ENCODE data around the gene ZFAND6. TPM values are rescaled to one million over a fixed set of nuclear protein-coding genes. Genes with fewer than 3 reads are reported as not detected.
"Not testable (repeated sequence)": the region's sequence is repeated elsewhere in the genome, so short reads cannot be mapped to it uniquely, and the experiment has no call there.

ZFAND6 gene
- total RNA-seq (10 to 100 TPM; 71.0 to 78.4 TPM), polyA plus RNA-seq (ENCODE audit: insufficient read length in 6 of 6) (100 to 1,000 TPM; 113 to 137 (median 121) TPM)
- long read RNA-seq, donor 1, transcript ZFAND6-213 (6 exons, 1,446 nt) = minor isoform, 11 of 59 reads
- long read RNA-seq, donor 1, transcript ZFAND6-212 (7 exons, 1,602 nt) = minor isoform, 5 of 59 reads
- long read RNA-seq, donor 1, transcript ZFAND6-220 (6 exons, 891 nt) = major isoform, 22 of 59 reads
- long read RNA-seq, donor 1, partial matches to known transcripts = 13 of 59 reads
- long read RNA-seq, donor 1, other reads (novel, unspliced or antisense) = 0 of 59 reads
- long read RNA-seq, donor 2, transcript ZFAND6-220 (6 exons, 891 nt) = minor isoform, 6 of 40 reads
- long read RNA-seq, donor 2, transcript ZFAND6-213 (6 exons, 1,446 nt) = major isoform, 8 of 40 reads
- long read RNA-seq, donor 2, partial matches to known transcripts = 17 of 40 reads
- long read RNA-seq, donor 2, other reads (novel, unspliced or antisense) = 0 of 40 reads
- long read RNA-seq, donor 3, transcript ZFAND6-220 (6 exons, 891 nt) = major isoform, 21 of 121 reads
- long read RNA-seq, donor 3, transcript ZFAND6-213 (6 exons, 1,446 nt) = minor isoform, 7 of 121 reads
- long read RNA-seq, donor 3, partial matches to known transcripts = 87 of 121 reads
- long read RNA-seq, donor 3, other reads (novel, unspliced or antisense) = 0 of 121 reads
- long read RNA-seq, donor 4, transcript ZFAND6-201 (7 exons, 1,814 nt) = minor isoform, 8 of 79 reads
- long read RNA-seq, donor 4, transcript ZFAND6-220 (6 exons, 891 nt) = major isoform, 31 of 79 reads
- long read RNA-seq, donor 4, partial matches to known transcripts = 15 of 79 reads
- long read RNA-seq, donor 4, other reads (novel, unspliced or antisense) = 18 of 79 reads
- long read RNA-seq, donor 5, transcript ZFAND6-220 (6 exons, 891 nt) = major isoform, 19 of 109 reads
- long read RNA-seq, donor 5, transcript ZFAND6-212 (7 exons, 1,602 nt) = minor isoform, 6 of 109 reads
- long read RNA-seq, donor 5, transcript ZFAND6-213 (6 exons, 1,446 nt) = minor isoform, 10 of 109 reads
- long read RNA-seq, donor 5, partial matches to known transcripts = 70 of 109 reads
- long read RNA-seq, donor 5, other reads (novel, unspliced or antisense) = 0 of 109 reads
- long read RNA-seq, donor 6, transcript ZFAND6-220 (6 exons, 891 nt) = major isoform, 11 of 57 reads
- long read RNA-seq, donor 6, transcript ZFAND6-212 (7 exons, 1,602 nt) = minor isoform, 7 of 57 reads
- long read RNA-seq, donor 6, transcript ZFAND6-208 (5 exons, 780 nt) = minor isoform, 9 of 57 reads
- long read RNA-seq, donor 6, transcript ZFAND6-213 (6 exons, 1,446 nt) = minor isoform, 10 of 57 reads
- long read RNA-seq, donor 6, partial matches to known transcripts = 15 of 57 reads
- long read RNA-seq, donor 6, other reads (novel, unspliced or antisense) = 0 of 57 reads
- long read RNA-seq, donor 7, transcript ZFAND6-213 (6 exons, 1,446 nt) = minor isoform, 9 of 31 reads
- long read RNA-seq, donor 7, transcript ZFAND6-220 (6 exons, 891 nt) = major isoform, 17 of 31 reads
- long read RNA-seq, donor 7, partial matches to known transcripts = 0 of 31 reads
- long read RNA-seq, donor 7, other reads (novel, unspliced or antisense) = 0 of 31 reads
- long read RNA-seq, donor 8, transcript ZFAND6-220 (6 exons, 891 nt) = major isoform, 11 of 21 reads
- long read RNA-seq, donor 8, partial matches to known transcripts = 0 of 21 reads
- long read RNA-seq, donor 8, other reads (novel, unspliced or antisense) = 0 of 21 reads
- long read RNA-seq, donor 9 = 0 reads
- long read RNA-seq, donor 10, transcript ZFAND6-220 (6 exons, 891 nt) = major isoform, 15 of 31 reads
- long read RNA-seq, donor 10, partial matches to known transcripts = 11 of 31 reads
- long read RNA-seq, donor 10, other reads (novel, unspliced or antisense) = 3 of 31 reads
- long read RNA-seq, donor 11 = 0 reads
- long read RNA-seq, donor 12, transcript ZFAND6-213 (6 exons, 1,446 nt) = minor isoform, 7 of 21 reads
- long read RNA-seq, donor 12, transcript ZFAND6-220 (6 exons, 891 nt) = major isoform, 8 of 21 reads
- long read RNA-seq, donor 12, partial matches to known transcripts = 0 of 21 reads
- long read RNA-seq, donor 12, other reads (novel, unspliced or antisense) = 0 of 21 reads

- no peaks in the 10 kb centered on the region for H3K27me3 ChIP-seq
- H3K4me1 ChIP-seq = peaks cover 0 to 35% of the 10 kb centered on the region in 2 donors
- TF ChIP-seq CTCF (IDR thresholded peaks at IDR 0.05) = no peak
- intact Hi-C loops (cut with DNase I) = no loop called here
- H3K36me3 ChIP-seq = no peaks in the 10 kb centered on the region
- peak within 1 kb of the TSS; percentile 96 to 97 for H3K27ac ChIP-seq
- H3K9me3 ChIP-seq = no peaks in the 10 kb centered on the region
- H3K4me3 ChIP-seq = peak within 1 kb of the TSS; percentile 77 to 80
- ATAC-seq (peak; percentile 96), DNase-seq (peak; percentile 93 to 98 (median 97))
Observed at GRCh38 chr15:80058851-80059785, at the start of gene ZFAND6. ZFAND6 (plus strand) TSS chr15:80059676; CDS start chr15:80120345, 60,669 bp downstream.

DNA sequence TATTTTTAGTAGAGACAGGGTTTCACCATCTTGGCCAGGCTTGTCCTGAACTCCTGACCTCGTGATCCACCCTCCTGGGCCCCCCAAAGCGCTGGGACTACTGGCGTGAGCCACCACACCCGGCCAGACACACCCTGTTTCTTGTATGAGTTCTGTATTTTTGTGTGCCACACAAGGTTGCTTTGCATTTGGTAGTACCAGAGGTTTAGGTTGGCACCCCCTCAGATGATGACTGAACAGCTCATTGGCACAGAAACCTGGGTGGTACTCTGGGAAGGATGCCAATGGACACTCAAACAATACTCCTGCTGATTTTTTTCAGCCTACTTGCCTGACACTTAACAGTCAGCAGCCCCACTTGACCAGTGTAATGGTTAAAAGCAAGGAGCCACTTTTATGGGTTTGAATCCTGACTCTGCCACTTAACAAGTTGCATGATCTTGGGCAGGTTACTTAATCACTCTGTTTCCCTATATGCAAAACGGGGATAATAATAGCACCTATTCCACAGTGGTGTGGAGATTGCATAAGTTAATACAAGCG is 49.3 kb upstream of the ZFAND6 start:
- H3K4me3 ChIP-seq = no peak overlapping the region
- intact Hi-C loops (cut with DNase I) = no loop called here
- no peak for TF ChIP-seq CTCF (IDR thresholded peaks at IDR 0.05)
- H3K4me1 ChIP-seq = no peaks in the 10 kb centered on the region
- no peak overlapping the region for H3K27ac ChIP-seq
- no peaks in the 10 kb centered on the region for H3K9me3 ChIP-seq
- ATAC-seq (peak; percentile 91), DNase-seq (peak in 2 of 4 donors; percentile 44 to 47)
- H3K36me3 ChIP-seq = no peaks in the 10 kb centered on the region
- no peaks in the 10 kb centered on the region for H3K27me3 ChIP-seq

- H3K4me1 ChIP-seq; H3K27ac ChIP-seq; H3K36me3 ChIP-seq; DNase-seq; H3K4me3 ChIP-seq; H3K27me3 ChIP-seq; ATAC-seq; H3K9me3 ChIP-seq; intact Hi-C loops (cut with DNase I): not testable (repeated sequence)
Observed at GRCh38 chr15:80011041-80011523, 48.4 kb upstream of the ZFAND6 start.

DNA sequence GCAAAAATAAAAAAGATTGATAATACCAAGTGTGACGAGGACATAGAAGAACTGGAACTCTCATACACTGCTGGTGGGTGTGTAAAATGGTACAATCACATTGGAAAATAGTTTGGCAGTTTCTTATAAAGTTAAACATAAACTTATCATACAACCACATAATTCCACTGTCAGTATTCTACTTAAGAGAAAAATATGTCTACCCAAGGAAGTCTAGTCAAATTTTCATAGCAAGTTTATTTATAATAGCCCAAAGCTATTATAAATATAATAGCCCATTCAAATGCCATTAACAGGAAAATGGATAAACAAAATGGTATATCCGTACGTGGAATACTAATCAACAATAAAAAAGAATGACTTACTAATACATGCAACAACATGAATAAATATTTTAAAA is 47.9 kb upstream of the ZFAND6 start:
- intact Hi-C loops (cut with DNase I) = no loop called here
- TF ChIP-seq CTCF (IDR thresholded peaks at IDR 0.05) = no peak
- no peak for DNase-seq
- Histone ChIP-seq H3K27me3 (no peaks in the 10 kb centered on the region), H3K9me3 (no peaks in the 10 kb centered on the region), H3K4me3 (no peak overlapping the region), H3K27ac (no peak overlapping the region), H3K36me3 (no peaks in the 10 kb centered on the region), H3K4me1 (no peaks in the 10 kb centered on the region)
- ATAC-seq = no peak

Measured in left lung (tissue), 14 donors.